CD4-positive, CD25-positive, alpha-beta regulatory T cell (primary cell): ENCODE results near the gene MOGAT2. TPM values are rescaled to one million over a fixed set of nuclear protein-coding genes. Genes with fewer than 3 reads are reported as not detected.
A peak's percentile ranks its signal among the peaks of the same experiment; 100 is the strongest.
"Not testable (repeated sequence)": the region's sequence is repeated elsewhere in the genome, so short reads cannot be mapped to it uniquely, and the experiment has no call there.

Experiments used
- ATAC-seq, 2 donors: fragments of 150-1000 bp; cut with Tn5 transposase; one replicate each; pipeline ENCODE4 v1.10.0; 2021; ENCODE audit warnings: low read depth in 2 of 2, moderate number of reproducible peaks in 2 of 2, moderate library complexity in 1 of 2
- DNase-seq, 3 donors: peaks; one replicate each; pipeline versions ENCODE4 v3.0.0 to v3.0.0-alpha.2; 2012 to 2022; ENCODE audit warnings: mixed read lengths in 1 of 3
- H3K27ac ChIP-seq: one replicate; pipeline ENCODE4 v1.7.0; 2013; ENCODE audit warnings: mild to moderate bottlenecking, low read length; ENCODE audit not compliant: insufficient read depth, poor library complexity, severe bottlenecking
- H3K27me3 ChIP-seq: one replicate; pipeline ENCODE4 v1.7.0; 2013; ENCODE audit warnings: low read length; ENCODE audit not compliant: control insufficient read depth, insufficient read depth
- H3K36me3 ChIP-seq: one replicate; pipeline ENCODE4 v1.7.0; 2013; ENCODE audit warnings: mild to moderate bottlenecking, low read length, moderate library complexity; ENCODE audit not compliant: control insufficient read depth, insufficient read depth
- H3K4me1 ChIP-seq: 2 replicates; pipeline ENCODE4 v1.7.0; 2013; ENCODE audit warnings: mild to moderate bottlenecking, low read length; ENCODE audit not compliant: insufficient read depth, control insufficient read depth, poor library complexity, severe bottlenecking
- H3K4me3 ChIP-seq: one replicate; pipeline ENCODE4 v1.7.0; 2013; ENCODE audit warnings: low read depth, mild to moderate bottlenecking, low read length, moderate library complexity
- H3K9me3 ChIP-seq, 2 experiments: 1 replicate in 1 of 2; 2 replicates in 1 of 2; pipeline ENCODE4 v1.7.0; 2013; ENCODE audit warnings: low read length in 2 of 2, mild to moderate bottlenecking in 1 of 2, moderate library complexity in 1 of 2; ENCODE audit not compliant: control insufficient read depth in 2 of 2
- H3K27ac Mint-ChIP-seq, 3 donors: one replicate each; pipeline ENCODE4 v1.8.0; 2020 to 2022; ENCODE audit warnings: mild to moderate bottlenecking in 3 of 3, mixed read lengths in 3 of 3, moderate library complexity in 2 of 3
- H3K27me3 Mint-ChIP-seq: one replicate; pipeline ENCODE4 v1.8.0; 2022; ENCODE audit warnings: mild to moderate bottlenecking, mixed read lengths
- H3K36me3 Mint-ChIP-seq: one replicate; pipeline ENCODE4 v1.8.0; 2020; ENCODE audit warnings: mixed read lengths
- H3K4me1 Mint-ChIP-seq, 4 donors: one replicate each; pipeline ENCODE4 v1.8.0; 2020 to 2022; ENCODE audit warnings: mixed read lengths in 4 of 4, mild to moderate bottlenecking in 1 of 4
- H3K4me3 Mint-ChIP-seq, 4 donors: one replicate each; pipeline ENCODE4 v1.8.0; 2020 to 2022; ENCODE audit warnings: mild to moderate bottlenecking in 4 of 4, mixed read lengths in 4 of 4, moderate library complexity in 3 of 4
- H3K9me3 Mint-ChIP-seq, 7 donors: one replicate each; pipeline ENCODE4 v1.8.0; 2020 to 2022; ENCODE audit warnings: mixed read lengths in 7 of 7, mild to moderate bottlenecking in 3 of 7, moderate library complexity in 2 of 7
- polyA plus RNA-seq, 4 donors: library from polyadenylated mRNA; unstranded; fragments of 300-500 nt; fragmentation: Illumina TruSeq; gene quantifications; one replicate each; pipeline ENCODE4 v1.2.3, GENCODE V29; 2021
- total RNA-seq: library from RNA; stranded (reverse); gene quantifications from one replicate; pipeline ENCODE4 v1.2.3, GENCODE V29; 2022

Gene MOGAT2
- total and polyA plus RNA-seq, 5 donors from 2014 or later: not detected

DNA sequence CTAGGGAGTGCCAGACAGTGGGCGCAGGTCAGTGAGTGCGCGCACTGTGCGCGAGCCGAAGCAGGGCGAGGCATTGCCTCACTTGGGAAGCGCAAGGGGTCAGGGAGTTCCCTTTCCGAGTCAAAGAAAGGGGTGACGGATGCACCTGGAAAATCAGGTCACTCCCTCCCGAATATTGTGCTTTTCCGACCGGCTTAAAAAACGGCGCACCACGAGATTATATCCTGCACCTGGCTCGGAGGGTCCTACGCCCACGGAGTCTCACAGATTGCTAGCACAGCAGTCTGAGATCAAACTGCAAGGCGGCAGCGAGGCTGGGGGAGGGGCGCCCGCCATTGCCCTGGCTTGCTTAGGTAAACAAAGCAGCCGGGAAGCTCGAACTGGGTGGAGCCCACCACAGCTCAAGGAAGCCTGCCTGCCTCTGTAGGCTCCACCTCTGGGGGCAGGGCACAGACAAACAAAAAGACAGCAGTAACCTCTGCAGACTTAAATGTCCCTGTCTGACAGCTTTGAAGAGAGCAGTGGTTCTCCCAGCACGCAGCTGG lies 31.2 kb downstream of the MOGAT2 start:
- not testable (repeated sequence) for H3K4me1 ChIP-seq, H3K27me3 ChIP-seq, H3K36me3 Mint-ChIP-seq, H3K4me1 Mint-ChIP-seq, H3K4me3 ChIP-seq, H3K27ac Mint-ChIP-seq, H3K9me3 ChIP-seq, H3K4me3 Mint-ChIP-seq, H3K9me3 Mint-ChIP-seq, ATAC-seq, DNase-seq, H3K36me3 ChIP-seq, H3K27ac ChIP-seq
- H3K27me3 Mint-ChIP-seq: peaks cover 28% of the 10 kb centered on the region

DNA sequence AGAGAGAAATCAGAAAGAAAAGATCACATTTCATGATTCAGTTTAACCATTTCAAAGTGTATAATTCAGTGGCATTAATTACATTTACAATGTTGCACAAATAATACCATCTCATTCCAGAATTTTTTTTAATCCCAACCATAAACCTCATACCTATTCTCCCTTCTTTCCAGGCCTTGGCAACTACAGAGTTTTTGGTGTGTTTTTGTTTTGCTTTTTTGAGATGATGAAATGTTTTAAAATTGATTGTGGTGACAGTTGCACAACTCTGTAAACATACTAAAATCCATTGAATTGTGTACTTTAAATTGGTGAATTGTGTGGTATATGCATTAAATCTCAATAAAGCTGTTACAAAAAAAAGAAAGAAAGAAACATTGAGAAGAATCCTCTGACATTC lies 37.3 kb downstream of the MOGAT2 start:
- H3K27ac ChIP-seq, H3K27me3 ChIP-seq, H3K27ac Mint-ChIP-seq, H3K4me3 ChIP-seq, ATAC-seq, H3K36me3 ChIP-seq, H3K4me1 Mint-ChIP-seq, H3K9me3 ChIP-seq, H3K4me1 ChIP-seq, H3K9me3 Mint-ChIP-seq, H3K4me3 Mint-ChIP-seq, DNase-seq, H3K36me3 Mint-ChIP-seq: not testable (repeated sequence)
- peaks cover 18% of the 10 kb centered on the region for H3K27me3 Mint-ChIP-seq

DNA sequence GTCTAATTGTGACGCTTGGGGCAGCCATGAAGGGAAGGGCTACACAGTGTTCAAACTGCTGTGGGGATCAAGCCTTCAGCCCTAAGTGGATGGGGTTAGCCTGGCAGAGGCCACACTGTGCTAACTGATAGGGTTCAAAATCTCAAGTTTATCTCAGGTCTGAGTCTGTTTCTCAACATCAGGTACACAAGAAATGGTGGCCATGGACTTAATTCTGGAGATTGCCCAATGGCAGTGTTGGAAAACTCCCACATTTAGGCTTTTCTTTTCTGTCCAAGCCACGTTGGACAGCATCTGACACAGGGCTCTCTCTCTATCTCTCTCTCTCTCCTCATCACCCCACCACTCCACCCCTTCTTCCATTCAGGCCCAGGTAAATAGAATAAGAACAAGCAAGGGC lies 40.0 kb downstream of the MOGAT2 start:
- no peak for ATAC-seq
- Mint-ChIP-seq H3K36me3 (no peaks in the 10 kb centered on the region), H3K27me3 (peaks cover 24% of the 10 kb centered on the region), H3K4me3 (no peak overlapping the region), H3K9me3 (peaks cover 0 to 2% (median 0%) of the 10 kb centered on the region in 7 donors), H3K4me1 (peaks cover 0 to 4% (median 0%) of the 10 kb centered on the region in 4 donors), H3K27ac (no peak overlapping the region)
- Histone ChIP-seq H3K4me3 (no peak overlapping the region), H3K4me1 (no peaks in the 10 kb centered on the region), H3K27me3 (no peaks in the 10 kb centered on the region), H3K36me3 (no peaks in the 10 kb centered on the region), H3K27ac (no peak overlapping the region), H3K9me3 (no peaks in the 10 kb centered on the region)
- DNase-seq: no peak

DNA sequence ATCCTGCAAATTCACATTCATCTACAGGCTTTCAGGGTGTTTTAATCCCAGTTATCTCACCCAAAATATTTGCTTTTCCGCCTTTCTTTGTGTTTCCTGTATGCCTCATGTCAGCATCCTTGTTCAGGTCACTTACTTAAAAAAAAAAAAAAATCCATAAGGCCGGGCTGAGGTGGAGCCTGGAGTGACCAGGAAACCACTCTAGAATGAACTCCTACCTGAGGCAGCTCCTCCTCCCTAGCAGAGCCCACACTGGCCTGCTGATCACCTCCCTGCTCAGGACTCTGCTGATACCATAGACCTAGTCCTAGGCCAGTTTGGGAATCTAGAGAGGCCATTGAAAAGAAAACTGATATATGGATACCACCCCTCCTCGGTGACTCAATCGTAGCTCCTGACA lies 42.2 kb downstream of the MOGAT2 start:
- Mint-ChIP-seq H3K27ac (no peak overlapping the region), H3K4me3 (no peak overlapping the region), H3K36me3 (no peaks in the 10 kb centered on the region), H3K4me1 (peaks cover 0 to 4% (median 0%) of the 10 kb centered on the region in 4 donors), H3K9me3 (peaks cover 0 to 2% (median 0%) of the 10 kb centered on the region in 7 donors), H3K27me3 (peaks cover 24% of the 10 kb centered on the region)
- H3K27ac ChIP-seq: no peak overlapping the region
- no peaks in the 10 kb centered on the region for H3K27me3 ChIP-seq
- no peak for ATAC-seq
- no peaks in the 10 kb centered on the region for H3K9me3 ChIP-seq
- no peaks in the 10 kb centered on the region for H3K4me1 ChIP-seq
- H3K4me3 ChIP-seq: no peak overlapping the region
- H3K36me3 ChIP-seq: no peaks in the 10 kb centered on the region
- DNase-seq: no peak

DNA sequence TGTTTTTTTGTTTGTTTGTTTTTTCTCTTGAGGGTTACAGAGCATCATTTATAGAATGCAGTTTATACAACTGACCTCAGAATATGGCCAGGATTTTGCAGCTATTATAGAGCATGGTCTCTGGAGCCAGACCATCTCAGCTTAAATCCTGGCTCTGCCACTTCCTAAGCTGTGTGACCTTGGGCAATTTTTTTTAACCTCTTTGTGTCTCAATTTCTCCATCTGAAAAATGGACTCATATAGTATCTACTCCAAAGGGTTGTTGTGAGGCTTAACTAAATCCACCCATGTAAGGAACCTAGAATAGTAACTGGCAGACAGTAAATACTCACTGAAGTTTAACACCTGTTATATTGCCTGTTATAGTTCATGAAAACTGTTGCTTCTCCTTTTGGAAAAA lies 42.6 kb downstream of the MOGAT2 start:
- no peaks in the 10 kb centered on the region for H3K36me3 ChIP-seq
- no peaks in the 10 kb centered on the region for H3K4me1 ChIP-seq
- peaks cover 21% of the 10 kb centered on the region for H3K27me3 Mint-ChIP-seq
- peaks cover 0 to 2% (median 0%) of the 10 kb centered on the region in 7 donors for H3K9me3 Mint-ChIP-seq
- no peak overlapping the region for H3K27ac Mint-ChIP-seq
- ATAC-seq: no peak
- H3K27ac ChIP-seq: no peak overlapping the region
- no peaks in the 10 kb centered on the region for H3K9me3 ChIP-seq
- H3K4me3 Mint-ChIP-seq: no peak overlapping the region
- no peak overlapping the region for H3K4me3 ChIP-seq
- no peaks in the 10 kb centered on the region for H3K27me3 ChIP-seq
- peaks cover 0 to 4% (median 0%) of the 10 kb centered on the region in 4 donors for H3K4me1 Mint-ChIP-seq
- DNase-seq: no peak
- no peaks in the 10 kb centered on the region for H3K36me3 Mint-ChIP-seq

DNA sequence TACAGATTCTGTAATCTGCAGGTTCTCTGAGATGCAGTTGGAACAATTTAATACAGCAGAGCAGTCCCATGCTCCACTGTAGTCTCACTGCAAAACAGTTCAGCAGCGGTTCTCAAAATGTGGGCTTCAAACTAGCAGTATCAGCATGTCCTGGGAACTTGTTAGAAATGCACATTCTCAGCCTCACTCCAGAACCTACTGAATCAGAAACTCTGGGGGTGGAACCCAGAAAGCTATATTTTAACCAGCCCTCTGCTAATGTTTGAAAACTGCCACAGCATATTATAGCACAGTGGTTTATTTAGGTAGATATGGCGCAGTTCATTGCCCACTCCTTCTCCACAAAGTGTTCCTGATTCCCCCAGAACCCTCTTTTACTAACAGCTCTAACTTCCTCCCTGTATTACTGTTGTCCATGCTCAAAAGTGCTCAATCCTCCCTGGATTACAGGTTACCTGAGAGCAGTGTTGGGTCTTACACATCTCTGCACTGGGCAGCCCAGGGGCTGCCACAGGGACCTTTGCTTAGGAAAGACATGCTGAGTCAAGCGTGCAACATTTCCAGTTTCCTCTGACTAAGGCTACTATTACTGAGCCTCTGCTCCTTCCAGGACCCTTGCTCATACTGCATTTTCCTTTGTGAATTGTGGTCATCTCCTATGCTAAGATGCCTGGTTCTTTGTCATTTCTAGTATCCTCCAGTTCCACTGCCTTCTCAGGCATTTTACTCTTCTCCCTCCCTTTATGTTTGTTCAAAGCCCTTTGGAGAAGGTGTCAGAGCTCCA lies 43.3 kb downstream of the MOGAT2 start:
- no peak overlapping the region for H3K27ac ChIP-seq
- Mint-ChIP-seq H3K27me3 (peaks cover 15% of the 10 kb centered on the region), H3K4me1 (peaks cover 0 to 4% (median 0%) of the 10 kb centered on the region in 4 donors), H3K9me3 (peaks cover 0 to 2% (median 0%) of the 10 kb centered on the region in 7 donors), H3K27ac (no peak overlapping the region), H3K36me3 (peaks cover 2% of the 10 kb centered on the region), H3K4me3 (no peak overlapping the region)
- H3K27me3 ChIP-seq: no peaks in the 10 kb centered on the region
- no peaks in the 10 kb centered on the region for H3K4me1 ChIP-seq
- DNase-seq (no peak), ATAC-seq (no peak)
- H3K36me3 ChIP-seq: no peaks in the 10 kb centered on the region
- no peaks in the 10 kb centered on the region for H3K9me3 ChIP-seq
- no peak overlapping the region for H3K4me3 ChIP-seq

DNA sequence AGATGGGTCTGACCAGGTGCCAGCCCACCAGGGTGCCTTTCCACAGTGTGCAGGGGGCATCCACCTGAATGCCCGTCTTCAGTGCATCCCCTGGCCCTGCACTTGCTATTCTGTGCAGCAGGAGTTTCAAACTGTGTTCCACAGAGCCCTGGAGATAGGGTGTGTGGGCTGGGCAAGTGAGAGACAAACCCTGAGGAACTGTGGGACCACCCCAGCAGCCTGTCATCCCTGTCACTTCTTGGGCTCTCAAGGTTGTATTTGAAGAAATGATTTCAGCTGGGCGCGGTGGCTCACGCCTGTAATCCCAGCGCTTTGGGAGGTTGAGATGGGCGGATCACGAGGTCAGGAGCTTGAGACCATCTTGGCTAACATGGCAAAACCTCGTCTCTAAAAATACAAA lies 44.5 kb downstream of the MOGAT2 start:
- DNase-seq: no peak
- Histone ChIP-seq H3K4me1 (no peaks in the 10 kb centered on the region), H3K36me3 (no peaks in the 10 kb centered on the region), H3K27me3 (no peaks in the 10 kb centered on the region), H3K9me3 (no peaks in the 10 kb centered on the region), H3K27ac (no peak overlapping the region), H3K4me3 (no peak overlapping the region)
- Mint-ChIP-seq H3K4me1 (peaks cover 0 to 4% (median under 1%) of the 10 kb centered on the region in 4 donors), H3K27ac (no peak overlapping the region), H3K4me3 (no peak overlapping the region), H3K9me3 (no peaks in the 10 kb centered on the region), H3K27me3 (peaks cover 9% of the 10 kb centered on the region), H3K36me3 (peaks cover 3% of the 10 kb centered on the region)
- no peak for ATAC-seq

DNA sequence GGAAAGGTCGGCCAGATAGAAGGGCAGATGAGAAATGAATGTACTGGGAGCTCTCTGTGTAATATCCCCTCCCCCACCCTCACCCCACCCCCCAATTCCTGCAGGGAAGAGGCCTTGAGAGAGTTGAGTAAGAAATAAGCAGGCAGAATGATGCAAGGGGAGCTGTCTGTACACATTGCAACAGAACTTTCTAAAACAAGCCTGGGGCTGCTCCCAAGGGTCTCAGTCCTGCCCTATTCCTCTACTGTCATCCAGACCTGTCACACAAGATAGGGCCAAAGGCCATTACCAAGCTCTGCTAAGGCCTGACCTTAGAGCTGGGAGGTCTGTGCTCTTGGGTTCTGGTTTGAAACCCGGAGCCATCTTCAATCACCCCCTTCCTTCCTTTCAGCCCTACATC lies 45.2 kb downstream of the MOGAT2 start:
- H3K27ac ChIP-seq: no peak overlapping the region

More for the DNA sequence above, 45.2 kb downstream of the MOGAT2 start:
- Histone ChIP-seq H3K9me3 (no peaks in the 10 kb centered on the region), H3K4me3 (no peak overlapping the region), H3K36me3 (no peaks in the 10 kb centered on the region), H3K27me3 (no peaks in the 10 kb centered on the region), H3K4me1 (peaks cover 3% of the 10 kb centered on the region)
- H3K27ac Mint-ChIP-seq: peak overlapping the region in 1 of 3 donors; percentile 15
- H3K36me3 Mint-ChIP-seq: peaks cover 3% of the 10 kb centered on the region
- peaks cover 12% of the 10 kb centered on the region for H3K27me3 Mint-ChIP-seq
- peaks cover 0 to 8% (median 4%) of the 10 kb centered on the region in 4 donors for H3K4me1 Mint-ChIP-seq
- no peaks in the 10 kb centered on the region for H3K9me3 Mint-ChIP-seq
- no peak overlapping the region for H3K4me3 Mint-ChIP-seq
- DNase-seq (no peak), ATAC-seq (no peak)
